GM19438 (cell line): Measurements from ENCODE around the gene NOSTRIN.
"Not testable (repeated sequence)": the region's sequence is repeated elsewhere in the genome, so short reads cannot be mapped to it uniquely, and the experiment has no call there.

ENCODE experiments used
- ATAC-seq: cut with Tn5 transposase; IDR thresholded peaks from one replicate; pipeline ENCODE4 v1.9.1; 2021; ENCODE audit warnings: low read depth; ENCODE audit not compliant: unreplicated experiment

NOSTRIN gene

GRCh38 chr2:168870824-168871223, 68.4 kb downstream of the NOSTRIN start:
- not testable (repeated sequence) for ATAC-seq

- no peak for ATAC-seq
Observed at GRCh38 chr2:168874368-168875054, 72.1 kb downstream of the NOSTRIN start.

DNA sequence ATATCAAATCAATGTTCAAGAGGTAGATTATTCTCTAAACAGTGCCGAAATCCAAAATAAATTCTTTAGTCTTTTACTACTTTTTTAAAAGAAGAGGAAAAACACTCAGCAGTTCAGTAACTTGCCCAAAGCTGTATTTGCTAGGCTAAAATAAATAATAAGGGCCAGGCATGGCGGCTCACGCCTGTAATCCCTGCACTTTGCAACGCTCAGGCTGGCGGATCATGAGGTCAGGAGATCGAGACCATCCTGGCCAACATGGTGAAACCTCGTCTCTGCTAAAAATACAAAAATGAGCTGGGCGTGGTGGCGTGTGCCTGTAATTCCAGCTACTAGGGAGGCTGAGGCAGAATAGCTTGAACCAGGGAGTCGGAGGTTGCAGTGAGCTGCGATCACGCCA, 79.7 kb downstream of the NOSTRIN start:
- not testable (repeated sequence) for ATAC-seq

DNA sequence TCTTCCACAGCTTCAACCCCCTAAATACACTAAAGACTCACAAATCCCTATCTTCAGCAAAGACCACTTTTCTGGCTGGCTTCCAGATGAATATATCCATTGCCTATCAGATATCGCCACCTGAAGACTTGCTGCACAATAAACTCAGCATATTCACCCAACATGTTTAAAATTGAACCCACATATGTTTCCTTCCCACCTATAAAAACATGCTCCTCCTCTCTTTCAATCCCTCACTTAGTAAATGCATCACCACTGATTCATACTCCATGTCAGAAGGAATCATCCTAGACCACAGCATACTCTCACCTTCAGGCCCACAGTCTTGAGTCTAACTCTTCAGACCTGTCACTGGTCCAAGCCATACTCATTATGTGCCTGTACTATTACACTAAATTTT, 82.5 kb downstream of the NOSTRIN start:
- ATAC-seq = no peak

- peak; percentile 8 for ATAC-seq
Observed at GRCh38 chr2:168889635-168890005, 87.2 kb downstream of the NOSTRIN start.

DNA sequence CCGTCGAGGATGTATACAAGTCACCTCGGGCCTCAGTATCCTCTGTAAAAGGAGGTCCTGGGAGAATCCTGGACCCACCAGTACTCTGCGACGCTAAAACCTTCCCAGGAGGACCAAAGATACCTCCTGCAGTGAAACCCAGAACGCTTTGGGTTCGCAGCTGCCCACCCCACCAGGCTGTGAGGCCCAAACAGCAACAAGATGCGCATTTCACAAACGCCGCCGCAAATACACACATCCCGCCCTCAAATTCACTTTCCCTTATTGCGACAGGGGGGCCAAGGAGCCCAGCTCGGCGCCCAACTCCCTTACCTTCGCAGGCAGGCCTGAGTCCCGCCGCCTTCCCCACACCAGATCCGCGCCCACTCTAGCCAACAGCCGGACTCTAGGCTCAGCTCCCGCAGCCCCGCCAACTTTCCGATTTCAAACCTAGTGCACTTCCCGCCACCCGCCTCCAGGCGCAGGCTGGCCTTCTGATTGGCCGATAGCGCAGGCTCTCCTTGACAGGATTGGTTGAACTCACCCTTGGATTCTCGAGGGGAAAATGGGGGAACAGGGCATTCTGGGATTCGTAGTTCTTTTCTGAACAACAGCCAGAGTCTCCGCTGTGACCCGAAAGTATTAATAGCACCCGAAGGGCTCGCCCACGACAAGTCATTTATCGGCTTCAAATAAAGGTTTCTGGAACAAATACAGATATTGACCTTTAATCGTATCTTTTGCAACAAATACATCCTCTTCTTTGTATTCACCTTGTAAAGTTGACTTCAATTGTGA, 87.8 kb downstream of the NOSTRIN start, which contains the start of gene SPC25:
Gene SPC25 (minus strand): TSS at position 425 of the 777 bp plus-strand sequence. CDS start 911 bp downstream, outside the sequence.
- peak; percentile 99 for ATAC-seq

- no peak for ATAC-seq
Observed at GRCh38 chr2:168892327-168892726, 89.9 kb downstream of the NOSTRIN start.

DNA sequence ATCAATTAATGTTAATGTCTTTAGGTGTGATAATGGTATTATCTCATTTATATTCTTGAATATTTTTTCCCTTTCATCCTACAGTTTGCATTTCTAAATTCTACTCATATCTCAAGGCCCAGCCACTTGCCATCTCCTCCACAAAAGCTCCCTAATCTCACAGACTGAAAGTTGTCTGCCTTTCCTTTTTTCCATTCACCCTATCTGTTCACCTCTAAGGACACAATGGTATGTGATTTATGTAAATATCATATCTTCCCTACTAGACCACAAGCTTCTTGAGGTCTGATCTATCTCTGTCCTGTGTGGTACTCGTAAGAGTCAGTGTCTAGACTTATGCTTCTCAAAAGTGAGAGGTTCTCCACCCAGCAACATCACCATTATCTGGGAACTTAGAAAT, 91.7 kb downstream of the NOSTRIN start:
- no peak for ATAC-seq

DNA sequence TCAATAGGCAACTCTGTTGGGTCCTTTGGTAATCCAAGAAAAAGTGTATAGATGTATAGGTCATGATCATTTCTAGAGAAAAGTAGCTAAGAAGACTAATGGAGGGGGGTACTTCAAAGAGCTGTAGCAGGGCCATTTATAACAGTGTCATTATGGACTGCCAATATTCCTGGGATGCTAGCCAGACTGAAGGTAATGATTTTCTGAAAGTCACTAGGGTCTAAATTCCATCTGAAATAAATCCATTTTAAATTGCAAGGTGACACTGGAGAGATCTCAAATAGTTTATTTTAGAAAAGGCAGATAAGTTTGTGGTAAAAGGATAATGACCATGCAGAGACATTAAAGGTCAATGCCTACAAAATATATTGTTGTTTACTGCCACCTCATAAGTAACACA, 92.3 kb downstream of the NOSTRIN start:
- no peak for ATAC-seq

DNA sequence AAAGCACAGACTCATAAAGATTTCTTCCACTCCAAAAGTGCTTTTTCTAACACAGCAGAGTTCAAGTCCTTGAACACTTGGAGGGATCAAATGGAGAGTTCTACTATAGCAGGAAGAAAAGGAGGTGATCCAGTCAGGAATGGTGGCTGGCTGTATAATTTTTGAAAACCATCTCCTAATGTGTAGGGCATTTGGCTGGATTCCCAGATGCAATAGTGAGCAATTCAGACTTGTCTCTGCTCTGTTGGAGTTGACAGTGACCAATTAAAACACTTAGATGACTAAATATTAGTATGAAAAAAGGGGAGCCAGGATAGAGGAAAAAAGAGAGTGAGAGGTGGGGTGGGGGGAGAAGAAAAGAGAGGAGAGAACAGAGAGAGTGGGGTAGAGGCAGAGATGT, 93.3 kb downstream of the NOSTRIN start:
- no peak for ATAC-seq

DNA sequence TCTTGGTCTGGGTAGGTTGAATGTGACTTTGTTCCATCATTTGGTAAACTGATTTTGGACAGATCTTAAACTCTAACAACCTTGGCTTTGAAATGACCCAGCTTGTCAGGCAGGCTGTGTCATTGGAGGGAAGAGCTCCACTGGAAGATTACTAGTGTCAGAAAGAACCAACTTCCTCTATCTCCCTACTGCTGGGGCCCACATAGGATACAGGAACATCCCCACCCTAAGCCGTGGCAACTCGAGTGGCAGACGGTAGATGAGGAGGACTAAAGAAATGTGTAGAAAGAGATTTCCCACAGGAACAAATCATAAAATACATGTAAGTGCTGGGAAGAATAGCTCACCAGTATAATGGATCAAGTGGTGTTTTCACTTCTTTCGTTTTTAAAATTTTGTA, 94.3 kb downstream of the NOSTRIN start:
- ATAC-seq = no peak

GRCh38 chr2:168897449-168897848, 95.0 kb downstream of the NOSTRIN start:
- ATAC-seq = no peak

DNA sequence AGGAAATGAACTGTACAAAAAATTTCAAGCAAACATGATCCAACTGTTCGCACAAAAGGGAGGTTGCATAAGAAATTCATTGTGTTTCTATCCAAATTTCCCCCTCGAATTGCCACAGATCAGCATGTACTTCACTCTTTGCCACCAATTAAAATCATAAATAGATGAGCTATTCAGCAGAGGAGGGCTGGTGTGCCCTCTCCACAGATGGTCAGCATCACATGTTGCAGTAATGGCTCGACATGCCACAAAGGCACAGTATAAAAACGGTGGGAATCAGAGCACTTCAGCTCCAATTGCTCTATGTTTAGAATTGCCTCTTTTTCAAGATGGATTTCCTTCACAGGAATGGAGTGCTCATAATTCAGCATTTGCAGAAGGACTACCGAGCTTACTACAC, 98.6 kb downstream of the NOSTRIN start, which contains the start of gene G6PC2:
Gene G6PC2 (plus strand): TSS at position 289 of the 400 bp plus-strand sequence. CDS start 41 bp downstream, at position 330.
- ATAC-seq = no peak

DNA sequence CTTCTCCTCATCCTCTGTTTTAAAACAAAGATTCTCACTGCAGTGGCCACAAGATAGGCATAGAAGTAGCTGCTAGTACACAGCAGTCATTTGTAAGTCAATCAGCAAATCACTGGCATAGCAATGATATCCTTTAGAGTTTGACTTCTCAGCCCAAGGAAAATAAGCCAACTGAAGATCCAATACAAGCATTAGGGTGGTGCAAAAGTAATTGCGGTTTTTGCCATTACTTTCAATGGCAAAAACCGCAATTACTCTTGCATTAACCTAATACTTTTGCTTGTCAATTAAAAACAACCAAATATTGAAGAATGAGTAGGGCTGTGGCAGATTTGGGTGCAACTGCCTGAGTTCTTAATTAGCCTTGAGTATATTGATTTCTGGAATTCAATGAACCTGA, 101.5 kb downstream of the NOSTRIN start:
- ATAC-seq = no peak

- no peak for ATAC-seq
Observed at GRCh38 chr2:168904358-168904757, 101.9 kb downstream of the NOSTRIN start.

DNA sequence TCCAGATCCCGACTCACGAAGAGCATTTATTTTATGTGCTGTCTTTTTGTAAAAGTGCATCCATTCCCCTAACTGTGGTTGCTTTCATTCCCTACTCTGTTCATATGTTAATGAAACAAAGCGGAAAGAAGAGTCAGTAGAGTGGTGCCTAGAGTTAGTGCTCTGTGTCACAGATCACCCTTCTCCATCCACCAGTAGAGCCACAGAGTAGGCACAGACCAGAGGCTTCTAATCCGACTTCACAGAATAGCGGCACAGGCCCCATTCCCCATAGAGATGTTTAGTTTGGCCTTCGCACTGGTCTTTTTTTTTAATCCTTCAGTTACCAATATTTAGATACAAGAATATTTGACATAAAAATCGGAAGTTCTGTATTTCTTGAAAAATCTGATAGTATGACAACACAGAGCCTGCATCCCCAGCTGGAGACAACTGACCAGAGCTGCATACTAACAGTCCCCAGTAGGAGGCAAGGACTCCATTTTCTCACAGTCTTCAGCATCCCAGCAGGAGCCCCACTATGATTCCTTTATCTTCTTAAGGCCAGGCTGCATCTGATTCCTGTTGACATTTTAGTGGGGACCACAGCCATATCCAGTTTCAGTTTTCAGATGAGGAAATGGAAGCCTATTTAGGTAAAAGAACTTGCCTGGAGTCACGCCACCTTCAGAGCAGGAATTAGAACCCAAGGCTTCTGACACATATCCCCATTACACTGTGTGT, 105.7 kb downstream of the NOSTRIN start:
- ATAC-seq = no peak

- no peak for ATAC-seq
Observed at GRCh38 chr2:168910330-168910729, 107.9 kb downstream of the NOSTRIN start.

DNA sequence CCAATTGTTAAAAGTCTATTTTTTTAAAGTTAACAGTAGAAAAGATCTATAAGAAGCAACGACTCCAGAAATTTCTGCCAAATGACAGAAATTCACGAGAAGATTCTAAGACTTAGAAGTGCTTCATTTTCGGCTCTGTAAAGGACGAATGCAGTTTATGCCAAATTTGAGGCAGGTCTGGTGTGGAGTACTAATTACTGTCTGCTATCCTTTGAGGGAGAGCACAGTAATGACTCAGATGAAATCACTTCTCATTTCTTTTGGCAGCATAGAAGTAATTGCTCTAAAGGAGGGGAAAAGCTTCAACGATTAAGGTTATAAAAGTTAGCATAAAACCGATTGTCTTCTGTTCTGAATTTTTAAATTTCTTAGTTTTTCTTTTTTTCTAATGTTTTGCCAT, 110.0 kb downstream of the NOSTRIN start:
- no peak for ATAC-seq

DNA sequence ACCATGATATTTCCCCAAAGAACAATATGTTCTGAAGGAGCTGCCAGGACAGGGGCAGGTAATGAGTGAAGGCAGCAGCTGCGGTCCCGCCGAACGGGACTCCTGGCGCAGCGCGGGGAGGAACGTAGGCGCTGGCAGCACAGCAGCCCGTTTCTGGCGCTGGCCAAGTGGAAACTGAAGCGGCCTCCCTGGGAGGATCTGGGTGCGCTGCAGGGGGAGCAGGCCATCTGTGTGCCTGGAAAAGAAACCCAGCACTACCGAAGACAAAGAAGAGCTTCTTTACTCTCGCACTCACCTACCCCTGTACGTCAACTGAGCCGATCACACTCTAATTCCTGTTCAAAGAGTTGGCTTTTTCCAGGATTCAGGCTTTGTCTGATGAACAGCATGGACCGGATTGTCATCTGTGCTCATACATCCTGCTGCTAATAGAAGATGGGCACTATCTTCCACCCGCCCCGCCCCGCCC, 110.5 kb downstream of the NOSTRIN start:
- ATAC-seq = no peak

GRCh38 chr2:168913495-168913894, 111.1 kb downstream of the NOSTRIN start:
- no peak for ATAC-seq
